Neuron (in vitro differentiated cells): ENCODE data around the gene RPTOR.

Experiments
- H2AFZ ChIP-seq: one replicate; pipeline ENCODE4 v1.6.1; 2013; ENCODE audit warnings: low read depth, mild to moderate bottlenecking, inconsistent platforms, low read length, moderate library complexity
- H3K27me3 ChIP-seq: one replicate; pipeline ENCODE4 v1.6.1; 2013; ENCODE audit warnings: low read length; ENCODE audit not compliant: insufficient read depth
- H3K36me3 ChIP-seq: one replicate; pipeline ENCODE4 v1.6.1; 2013; ENCODE audit warnings: low read length; ENCODE audit not compliant: insufficient read depth
- H3K4me1 ChIP-seq: one replicate; pipeline ENCODE4 v1.6.1; 2013; ENCODE audit warnings: low read length; ENCODE audit not compliant: insufficient read depth
- H3K4me3 ChIP-seq: 2 replicates; pipeline ENCODE4 v1.5.1; 2013; ENCODE audit warnings: mild to moderate bottlenecking, low read length, moderate library complexity
- H3K9me3 ChIP-seq: one replicate; pipeline ENCODE4 v1.6.1; 2013; ENCODE audit warnings: low read length

RPTOR gene

DNA sequence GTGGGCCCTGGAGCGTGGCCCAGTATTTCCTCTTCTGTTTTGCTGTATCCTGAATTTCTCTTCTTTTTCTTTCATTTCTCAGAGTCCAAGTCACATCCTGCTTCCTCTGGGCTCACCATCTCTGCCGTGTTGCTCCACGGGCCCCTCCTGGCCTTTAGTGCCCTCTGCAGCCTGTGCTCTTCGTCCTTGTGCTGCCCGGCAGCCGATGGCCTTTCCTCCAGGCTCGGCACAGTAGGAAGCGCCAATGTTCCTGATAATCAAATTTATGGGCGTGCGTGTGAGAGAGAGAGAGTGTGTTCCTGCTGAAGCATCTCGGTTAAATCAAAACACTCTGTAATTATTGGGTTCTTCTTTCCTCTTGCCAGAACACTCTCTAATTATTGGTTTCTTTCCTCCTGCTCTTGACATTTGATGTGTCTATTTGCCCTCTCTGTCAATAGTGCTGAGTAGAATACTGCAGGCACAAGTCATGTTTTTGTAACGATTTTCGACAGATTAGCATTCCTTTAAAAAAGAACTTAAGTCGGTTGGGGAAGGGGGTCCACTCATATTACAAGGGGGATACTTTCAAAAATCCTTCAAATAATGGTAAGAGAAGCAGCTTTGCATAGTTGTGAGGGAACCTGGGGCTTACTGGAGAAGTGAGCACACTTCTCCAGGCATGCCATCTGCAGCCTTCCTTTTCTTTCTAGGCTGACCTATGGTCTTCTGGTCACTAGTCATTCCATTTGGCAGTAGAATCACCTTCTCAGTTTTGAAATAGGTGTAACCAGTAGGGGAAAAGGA, 126.6 kb downstream of the RPTOR start:
- peaks cover 2% of the 10 kb centered on the region for H3K9me3 ChIP-seq
- no peak overlapping the region for H2AFZ ChIP-seq
- no peaks in the 10 kb centered on the region for H3K27me3 ChIP-seq
- H3K36me3 ChIP-seq = no peaks in the 10 kb centered on the region
- no peak overlapping the region for H3K4me3 ChIP-seq
- peaks cover 35% of the 10 kb centered on the region for H3K4me1 ChIP-seq

DNA sequence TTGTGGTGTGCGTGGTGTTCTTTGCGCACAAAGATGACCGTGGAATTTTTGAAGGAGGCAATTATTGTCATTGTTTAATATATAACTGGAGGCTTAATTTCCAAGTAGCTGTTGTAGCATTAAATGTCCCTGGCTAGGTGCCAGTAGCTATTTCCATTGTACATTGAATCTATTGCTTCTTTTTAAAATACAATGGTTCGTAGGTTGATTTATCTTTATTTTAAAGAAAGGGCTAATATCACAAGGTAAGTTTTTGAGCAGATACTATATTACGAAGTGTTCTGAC, 127.1 kb downstream of the RPTOR start:
- peaks cover 35% of the 10 kb centered on the region for H3K4me1 ChIP-seq
- H3K4me3 ChIP-seq = no peak overlapping the region
- H2AFZ ChIP-seq = no peak overlapping the region
- H3K36me3 ChIP-seq = no peaks in the 10 kb centered on the region
- H3K9me3 ChIP-seq = peaks cover 2% of the 10 kb centered on the region
- no peaks in the 10 kb centered on the region for H3K27me3 ChIP-seq

DNA sequence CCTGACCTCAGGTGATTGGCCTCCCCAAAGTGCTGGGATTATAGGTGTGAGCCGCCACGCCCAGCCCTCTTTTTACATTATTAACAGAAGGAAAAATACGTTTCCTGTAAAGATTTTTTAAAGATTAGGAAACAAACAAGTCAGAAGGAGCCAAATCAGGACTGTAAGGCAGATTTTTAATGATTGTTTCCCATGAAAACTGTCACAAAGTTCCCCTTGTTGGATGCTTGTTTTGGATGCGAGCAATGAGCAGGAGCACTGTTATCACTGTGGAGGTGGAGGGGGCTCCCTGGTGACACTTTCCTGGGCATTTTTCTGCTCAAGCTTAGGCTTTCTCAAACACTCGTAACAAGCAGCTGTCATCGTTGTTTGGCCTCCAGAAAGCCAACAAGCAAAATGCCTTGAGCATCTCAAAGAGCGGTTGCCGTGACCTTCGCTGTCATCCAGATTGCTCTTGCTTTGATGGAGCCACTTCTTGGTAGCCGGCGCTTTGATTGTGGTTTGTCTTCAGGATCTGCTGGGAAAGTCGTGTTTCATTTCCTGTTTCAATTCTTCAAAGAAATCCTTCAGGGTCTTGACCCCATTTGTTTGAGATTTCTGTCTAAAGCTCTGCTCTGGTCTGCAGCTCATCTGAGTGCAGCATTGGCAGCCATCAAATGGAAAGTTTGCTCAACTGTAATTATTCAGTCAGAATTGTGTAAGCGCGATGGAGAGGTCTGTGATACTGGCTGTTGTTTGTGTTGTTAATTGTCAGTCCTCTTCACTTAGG, 128.7 kb downstream of the RPTOR start:
- H3K27me3 ChIP-seq = no peaks in the 10 kb centered on the region
- peaks cover 34% of the 10 kb centered on the region for H3K4me1 ChIP-seq
- H3K4me3 ChIP-seq = no peak overlapping the region
- H2AFZ ChIP-seq = no peak overlapping the region
- H3K36me3 ChIP-seq = no peaks in the 10 kb centered on the region
- peaks cover 2% of the 10 kb centered on the region for H3K9me3 ChIP-seq

DNA sequence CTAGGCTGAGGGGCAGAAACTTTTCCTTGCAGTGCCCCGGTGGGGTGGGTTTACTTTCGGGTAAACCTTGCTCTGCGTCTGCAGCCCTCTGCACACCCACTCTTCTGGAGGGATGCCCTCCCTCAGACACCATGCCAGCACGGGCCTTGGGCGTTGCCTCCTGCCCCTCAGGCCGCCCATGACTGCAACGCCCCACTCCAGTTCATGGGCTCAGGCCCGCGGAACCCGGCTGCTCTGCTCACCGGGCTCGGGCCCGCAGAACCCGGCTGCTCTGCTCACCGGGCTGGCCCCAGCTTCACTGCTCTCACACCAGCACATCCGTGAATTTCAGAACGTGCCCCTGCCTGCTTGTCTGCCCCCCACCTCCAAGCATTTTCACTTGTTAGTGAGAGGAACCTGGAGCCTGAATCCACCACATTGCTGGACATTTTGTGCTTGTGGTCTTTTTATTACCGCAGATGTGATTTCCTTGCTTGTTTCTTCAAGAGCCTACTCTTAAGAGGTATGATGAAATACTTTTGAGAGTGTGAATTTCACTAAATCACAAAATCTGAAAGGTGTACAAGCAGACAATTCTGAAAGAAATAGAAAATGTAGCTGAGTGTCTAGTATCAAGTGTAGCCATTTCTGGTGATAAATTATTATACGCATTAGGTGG, 130.9 kb downstream of the RPTOR start:
- H2AFZ ChIP-seq = no peak overlapping the region
- H3K9me3 ChIP-seq = peaks cover 2% of the 10 kb centered on the region
- no peaks in the 10 kb centered on the region for H3K36me3 ChIP-seq
- H3K27me3 ChIP-seq = no peaks in the 10 kb centered on the region
- no peak overlapping the region for H3K4me3 ChIP-seq
- peaks cover 40% of the 10 kb centered on the region for H3K4me1 ChIP-seq

DNA sequence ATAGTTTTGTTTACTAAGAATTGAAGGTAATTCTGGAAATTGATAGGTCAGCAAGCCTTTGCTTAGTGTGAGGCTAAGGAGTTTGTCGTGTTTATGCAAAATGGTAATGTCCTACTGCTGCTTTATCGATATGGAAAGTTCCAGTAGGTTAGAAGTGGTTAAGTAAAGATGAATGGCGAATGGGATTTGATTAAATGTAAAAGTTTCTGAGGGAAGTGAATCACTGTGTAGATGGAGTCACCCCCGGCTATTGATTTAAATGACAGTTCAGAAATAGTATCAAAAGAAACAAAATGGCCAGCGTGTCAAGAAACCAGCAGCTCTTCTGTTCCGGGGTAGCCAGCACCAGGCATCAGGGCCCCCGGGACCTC, 131.4 kb downstream of the RPTOR start:
- Histone ChIP-seq H3K27me3 (no peaks in the 10 kb centered on the region), H3K4me1 (peaks cover 40% of the 10 kb centered on the region), H2AFZ (no peak overlapping the region), H3K36me3 (no peaks in the 10 kb centered on the region), H3K4me3 (no peak overlapping the region), H3K9me3 (peaks cover 2% of the 10 kb centered on the region)

DNA sequence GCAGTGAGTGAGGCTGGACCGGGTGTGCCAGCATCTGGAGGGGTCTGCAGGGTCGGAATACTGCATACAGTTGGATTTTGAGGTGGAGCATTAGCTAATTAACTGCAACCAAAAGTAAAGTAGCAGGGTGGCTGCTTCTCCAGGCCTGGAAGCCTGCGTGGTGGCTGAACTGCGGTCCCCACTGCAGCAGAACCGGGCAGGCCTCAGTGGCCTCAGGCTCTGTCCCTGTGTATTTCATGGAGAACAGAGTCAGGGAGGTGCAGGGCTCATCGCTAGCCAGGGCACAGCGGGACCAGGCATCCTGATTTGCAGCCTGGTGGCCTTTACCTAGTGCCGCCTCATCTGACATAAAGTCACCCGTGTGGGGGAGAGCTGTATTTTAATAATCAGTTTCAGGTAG, 131.9 kb downstream of the RPTOR start:
- no peaks in the 10 kb centered on the region for H3K27me3 ChIP-seq
- H2AFZ ChIP-seq = no peak overlapping the region

DNA sequence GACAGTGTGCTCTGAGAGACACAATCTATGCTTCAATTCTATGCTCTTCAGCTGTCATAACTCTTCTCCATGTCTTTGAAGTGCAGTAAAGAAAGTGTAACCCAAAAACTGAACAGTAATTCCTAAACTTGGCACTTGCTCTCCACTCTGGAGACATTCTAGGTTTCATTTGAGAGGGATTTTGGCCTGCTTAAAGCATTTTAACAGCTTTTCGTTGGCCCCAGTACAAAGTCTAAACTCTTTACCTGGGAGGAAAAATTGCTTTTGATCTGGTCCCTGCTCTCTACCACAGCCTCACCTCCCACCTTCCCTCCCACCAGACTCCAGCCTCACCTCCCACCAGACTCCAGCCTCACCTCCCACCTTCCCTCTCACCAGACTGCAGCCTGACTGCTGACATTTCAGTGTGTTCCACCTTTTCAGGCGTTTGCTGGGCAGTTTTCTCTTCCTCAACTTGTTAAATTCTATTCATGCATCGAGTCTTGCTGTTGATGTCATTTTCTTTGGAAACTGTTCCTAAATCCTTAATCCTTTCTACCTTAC, 132.6 kb downstream of the RPTOR start:
- Histone ChIP-seq H3K36me3 (no peaks in the 10 kb centered on the region), H3K4me3 (no peak overlapping the region), H3K9me3 (no peaks in the 10 kb centered on the region), H2AFZ (no peak overlapping the region), H3K4me1 (peaks cover 35% of the 10 kb centered on the region), H3K27me3 (no peaks in the 10 kb centered on the region)

More for the DNA sequence above, 131.9 kb downstream of the RPTOR start:
- H3K9me3 ChIP-seq = peaks cover 1% of the 10 kb centered on the region
- H3K4me3 ChIP-seq = no peak overlapping the region
- H3K36me3 ChIP-seq = no peaks in the 10 kb centered on the region
- H3K4me1 ChIP-seq = peaks cover 36% of the 10 kb centered on the region

DNA sequence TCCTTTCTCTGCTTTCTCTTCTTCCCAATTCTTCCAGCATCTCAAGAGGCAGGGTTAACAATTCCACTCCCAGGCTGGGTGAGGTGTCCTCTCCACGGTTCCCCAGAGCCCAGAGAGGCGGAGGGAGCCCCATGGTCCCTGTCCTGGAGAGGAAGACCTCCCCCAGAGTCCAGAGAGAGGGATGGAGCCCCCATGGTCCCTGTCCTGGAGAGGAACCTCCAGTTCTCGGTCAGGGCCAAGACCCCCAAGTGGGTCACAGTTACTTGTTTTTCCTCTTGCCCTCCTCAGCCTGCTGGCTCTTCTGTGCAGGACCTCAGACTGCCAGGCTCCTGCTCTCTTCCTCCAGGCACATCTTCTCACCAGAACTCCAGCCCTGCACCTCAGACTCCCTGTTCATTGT, 135.2 kb downstream of the RPTOR start:
- no peak overlapping the region for H3K4me3 ChIP-seq
- peaks cover 21% of the 10 kb centered on the region for H3K4me1 ChIP-seq
- H3K9me3 ChIP-seq = no peaks in the 10 kb centered on the region
- H3K36me3 ChIP-seq = peaks cover 3% of the 10 kb centered on the region
- H3K27me3 ChIP-seq = no peaks in the 10 kb centered on the region
- H2AFZ ChIP-seq = no peak overlapping the region

DNA sequence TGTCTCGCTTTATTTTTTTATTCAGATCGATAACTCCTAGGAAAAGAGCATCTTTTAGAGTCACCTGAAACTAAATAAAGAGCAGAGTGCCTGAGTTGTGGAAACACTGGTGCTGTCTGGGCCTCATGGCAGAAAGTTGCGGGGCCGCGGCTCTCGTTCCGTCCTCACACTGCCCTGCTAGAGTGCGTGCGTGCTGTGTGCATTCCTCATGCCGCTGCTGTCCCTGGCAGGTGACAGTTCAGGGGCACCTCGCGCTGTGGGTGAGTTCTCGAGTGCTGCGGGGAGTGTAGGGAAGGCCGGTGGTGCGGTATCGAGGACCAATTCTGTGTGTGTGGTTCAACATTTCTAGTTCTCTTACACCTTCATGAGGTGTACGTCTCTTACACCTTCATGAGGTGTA, 136.6 kb downstream of the RPTOR start:
- H3K36me3 ChIP-seq = peaks cover 3% of the 10 kb centered on the region
- peaks cover 21% of the 10 kb centered on the region for H3K4me1 ChIP-seq
- no peaks in the 10 kb centered on the region for H3K9me3 ChIP-seq
- H2AFZ ChIP-seq = no peak overlapping the region
- no peak overlapping the region for H3K4me3 ChIP-seq
- no peaks in the 10 kb centered on the region for H3K27me3 ChIP-seq

DNA sequence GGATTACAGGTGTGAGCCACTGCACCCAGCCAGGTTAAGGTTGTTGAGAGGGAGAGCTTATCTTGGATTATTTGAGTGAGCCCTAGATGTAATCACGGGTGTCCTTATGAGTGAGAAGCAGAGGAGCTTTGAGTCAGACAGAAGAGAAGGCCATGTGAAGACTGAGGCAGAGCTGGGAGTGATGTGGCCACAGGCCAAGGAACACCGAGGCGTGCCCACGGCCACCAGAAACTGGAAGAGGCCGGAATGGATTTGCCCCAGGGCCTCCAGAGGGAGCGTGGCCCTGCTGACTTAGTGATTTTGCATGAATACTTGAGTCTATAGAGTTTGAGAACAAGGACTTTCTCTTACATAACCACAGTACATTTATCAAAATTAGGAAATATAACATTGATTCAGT, 137.7 kb downstream of the RPTOR start:
- Histone ChIP-seq H3K4me1 (peaks cover 21% of the 10 kb centered on the region), H3K4me3 (no peak overlapping the region), H2AFZ (no peak overlapping the region), H3K27me3 (no peaks in the 10 kb centered on the region), H3K36me3 (peaks cover 3% of the 10 kb centered on the region), H3K9me3 (no peaks in the 10 kb centered on the region)

DNA sequence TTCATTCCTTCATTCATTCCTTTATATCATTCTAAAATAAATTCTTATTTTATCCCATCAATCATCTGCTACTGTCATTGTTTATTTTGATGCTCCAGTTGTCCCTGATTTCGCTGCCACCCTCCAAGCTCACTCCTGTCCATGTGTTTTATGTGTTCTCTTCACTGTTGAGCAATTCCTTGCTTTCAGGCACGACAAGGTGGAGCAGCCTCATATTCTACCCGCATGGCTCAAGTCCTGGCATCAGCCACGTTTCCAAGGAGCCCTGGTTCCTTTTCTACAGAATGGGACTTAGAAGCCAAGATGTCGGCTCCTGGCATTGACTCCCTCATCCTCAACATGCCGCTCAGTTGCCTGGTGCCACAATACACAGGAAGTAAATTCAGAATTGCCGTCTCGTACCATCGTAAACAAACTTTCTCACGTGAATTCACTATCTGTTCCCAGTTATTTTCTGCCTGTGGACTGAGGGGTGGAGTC, 139.0 kb downstream of the RPTOR start:
- Histone ChIP-seq H3K27me3 (no peaks in the 10 kb centered on the region), H3K9me3 (no peaks in the 10 kb centered on the region), H3K4me1 (peaks cover 13% of the 10 kb centered on the region), H3K36me3 (peaks cover 3% of the 10 kb centered on the region), H2AFZ (no peak overlapping the region), H3K4me3 (no peak overlapping the region)

DNA sequence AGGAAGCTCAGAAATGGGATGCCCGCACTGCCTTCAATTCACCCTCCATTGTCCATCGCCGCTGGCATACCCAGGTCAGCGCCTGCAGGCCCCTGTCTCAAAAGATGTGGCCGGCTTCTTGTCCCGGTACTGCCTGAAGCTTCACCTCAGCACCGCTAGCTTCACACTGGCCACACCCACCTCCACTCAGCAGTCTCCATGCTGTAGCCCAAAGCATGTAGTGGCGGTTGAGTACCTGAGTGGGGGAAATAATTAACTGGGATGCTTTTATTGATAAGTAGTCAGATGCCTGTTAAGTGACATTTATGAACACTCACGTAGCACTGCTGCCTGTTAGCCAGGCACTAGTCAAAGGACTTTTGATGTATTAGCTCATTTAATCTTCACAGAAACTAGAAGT, 143.2 kb downstream of the RPTOR start:
- H2AFZ ChIP-seq = no peak overlapping the region
- peaks cover 3% of the 10 kb centered on the region for H3K36me3 ChIP-seq
- H3K27me3 ChIP-seq = no peaks in the 10 kb centered on the region

DNA sequence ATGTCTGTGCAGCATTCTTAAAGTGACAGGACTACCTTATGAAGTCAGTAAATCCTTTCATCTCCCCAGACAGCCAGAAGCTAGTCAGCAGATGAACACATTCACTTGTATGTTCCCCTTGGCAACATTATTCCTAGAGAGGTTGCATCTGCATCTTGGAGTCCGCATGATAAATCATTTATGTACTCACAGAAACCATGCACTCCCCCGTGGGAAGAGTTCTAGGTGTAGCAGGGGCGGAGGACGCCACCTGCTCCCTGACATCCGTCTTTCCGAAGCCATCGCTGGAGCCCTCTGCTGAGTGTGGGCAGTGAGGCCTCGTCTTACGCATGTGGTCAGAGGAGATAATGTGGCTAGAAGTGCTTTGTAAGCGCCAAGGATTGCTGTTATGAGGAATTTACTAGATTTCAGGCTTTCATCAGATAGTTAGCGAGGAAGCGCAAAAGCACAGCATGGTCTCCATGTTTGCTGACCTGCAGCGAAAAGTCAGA, 144.5 kb downstream of the RPTOR start:
- H3K27me3 ChIP-seq = no peaks in the 10 kb centered on the region
- H3K4me1 ChIP-seq = peaks cover 11% of the 10 kb centered on the region
- H3K36me3 ChIP-seq = no peaks in the 10 kb centered on the region
- peaks cover 3% of the 10 kb centered on the region for H3K9me3 ChIP-seq
- H2AFZ ChIP-seq = no peak overlapping the region
- no peak overlapping the region for H3K4me3 ChIP-seq

More for the DNA sequence above, 143.2 kb downstream of the RPTOR start:
- Histone ChIP-seq H3K4me1 (peaks cover 4% of the 10 kb centered on the region), H3K4me3 (no peak overlapping the region), H3K9me3 (peaks cover 3% of the 10 kb centered on the region)
